Chondrocyte (in vitro differentiated cells): ENCODE results near the gene SAFB. TPM values are rescaled to one million over a fixed set of nuclear protein-coding genes. Genes with fewer than 3 reads are reported as not detected.

Experiments used
- DNase-seq: peaks from one replicate; pipeline ENCODE4 v3.0.0; 2021; ENCODE audit warnings: mixed read lengths, low spot score
- H3K27ac Mint-ChIP-seq: one replicate; pipeline ENCODE4 v1.8.0; 2021; ENCODE audit warnings: mild to moderate bottlenecking, moderate library complexity, mixed read lengths; ENCODE audit not compliant: unreplicated experiment
- H3K27me3 Mint-ChIP-seq: 2 replicates; pipeline ENCODE4 v1.8.0; 2021; ENCODE audit warnings: low read depth, mixed read lengths
- H3K36me3 Mint-ChIP-seq: 2 replicates; pipeline ENCODE4 v1.8.0; 2021; ENCODE audit warnings: low read depth, mixed read lengths
- H3K4me1 Mint-ChIP-seq: 2 replicates; pipeline ENCODE4 v1.8.0; 2021; ENCODE audit warnings: low read depth, mild to moderate bottlenecking, mixed read lengths
- H3K4me3 Mint-ChIP-seq: one replicate; pipeline ENCODE4 v1.8.0; 2021; ENCODE audit warnings: mild to moderate bottlenecking, moderate library complexity, mixed read lengths; ENCODE audit not compliant: unreplicated experiment
- H3K9me3 Mint-ChIP-seq: 2 replicates; pipeline ENCODE4 v1.8.0; 2021; ENCODE audit warnings: low read depth, mixed read lengths
- CTCF ChIP-seq: fragments of 200-600 bp; sonication (generic); IDR thresholded peaks from 2 replicates; pipeline ENCODE4 v1.5.0; 2021; ENCODE audit warnings: antibody characterized with exemption, mild to moderate bottlenecking, moderate library complexity
- total RNA-seq: library from RNA; stranded (reverse); gene quantifications from 3 replicates; pipeline ENCODE4 v1.2.1, GENCODE V29; 2021

The SAFB gene
- total RNA-seq, 1 donor from 2014 or later: 58.3 TPM

- Mint-ChIP-seq H3K36me3 (peaks cover 26% of the 10 kb centered on the region), H3K9me3 (no peaks in the 10 kb centered on the region), H3K27ac (peak overlapping the region; percentile 59), H3K4me1 (peaks cover 29% of the 10 kb centered on the region), H3K27me3 (no peaks in the 10 kb centered on the region), H3K4me3 (peak overlapping the region; percentile 96)
- no peak for DNase-seq
- TF ChIP-seq CTCF: no peak
Measured at GRCh38 chr19:5691822-5692722, 69.2 kb downstream of the SAFB start.

- H3K27ac Mint-ChIP-seq: peak overlapping the region; percentile 59
- no peak for DNase-seq
- no peaks in the 10 kb centered on the region for H3K9me3 Mint-ChIP-seq
- no peak overlapping the region for H3K4me3 Mint-ChIP-seq
- H3K4me1 Mint-ChIP-seq: peaks cover 29% of the 10 kb centered on the region
- peaks cover 26% of the 10 kb centered on the region for H3K36me3 Mint-ChIP-seq
- no peak for TF ChIP-seq CTCF
- H3K27me3 Mint-ChIP-seq: no peaks in the 10 kb centered on the region
Measured at GRCh38 chr19:5692723-5693194, 69.9 kb downstream of the SAFB start.

- H3K36me3 Mint-ChIP-seq: peaks cover 26% of the 10 kb centered on the region
- peak; percentile 94 for DNase-seq
- H3K27me3 Mint-ChIP-seq: no peaks in the 10 kb centered on the region
- peak overlapping the region; percentile 59 for H3K27ac Mint-ChIP-seq
- peaks cover 24% of the 10 kb centered on the region for H3K4me1 Mint-ChIP-seq
- no peak for TF ChIP-seq CTCF
- H3K4me3 Mint-ChIP-seq: no peak overlapping the region
- H3K9me3 Mint-ChIP-seq: no peaks in the 10 kb centered on the region
Measured at GRCh38 chr19:5693195-5694166, 70.6 kb downstream of the SAFB start.

GRCh38 chr19:5694167-5694955 lies 71.5 kb downstream of the SAFB start:
- Mint-ChIP-seq H3K36me3 (peaks cover 30% of the 10 kb centered on the region), H3K27ac (no peak overlapping the region), H3K27me3 (no peaks in the 10 kb centered on the region), H3K4me3 (no peak overlapping the region), H3K4me1 (peaks cover 24% of the 10 kb centered on the region), H3K9me3 (no peaks in the 10 kb centered on the region)
- no peak for TF ChIP-seq CTCF
- DNase-seq: no peak
